HG03521 (cell line): ENCODE measurements around the gene LIMS2.

Experiments
- ATAC-seq: cut with Tn5 transposase; IDR thresholded peaks from one replicate; pipeline ENCODE4 v1.9.1; 2021; ENCODE audit warnings: mild to moderate bottlenecking, moderate library complexity; ENCODE audit not compliant: unreplicated experiment

The LIMS2 gene, protein sequence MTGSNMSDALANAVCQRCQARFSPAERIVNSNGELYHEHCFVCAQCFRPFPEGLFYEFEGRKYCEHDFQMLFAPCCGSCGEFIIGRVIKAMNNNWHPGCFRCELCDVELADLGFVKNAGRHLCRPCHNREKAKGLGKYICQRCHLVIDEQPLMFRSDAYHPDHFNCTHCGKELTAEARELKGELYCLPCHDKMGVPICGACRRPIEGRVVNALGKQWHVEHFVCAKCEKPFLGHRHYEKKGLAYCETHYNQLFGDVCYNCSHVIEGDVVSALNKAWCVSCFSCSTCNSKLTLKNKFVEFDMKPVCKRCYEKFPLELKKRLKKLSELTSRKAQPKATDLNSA

GRCh38 chr2:127675331-127676261 is at the start of gene LIMS2:
TSS of gene LIMS2 (minus strand) at chr2:127675530. CDS start at chr2:127675024, 506 bp downstream.
- ATAC-seq = no peak

DNA sequence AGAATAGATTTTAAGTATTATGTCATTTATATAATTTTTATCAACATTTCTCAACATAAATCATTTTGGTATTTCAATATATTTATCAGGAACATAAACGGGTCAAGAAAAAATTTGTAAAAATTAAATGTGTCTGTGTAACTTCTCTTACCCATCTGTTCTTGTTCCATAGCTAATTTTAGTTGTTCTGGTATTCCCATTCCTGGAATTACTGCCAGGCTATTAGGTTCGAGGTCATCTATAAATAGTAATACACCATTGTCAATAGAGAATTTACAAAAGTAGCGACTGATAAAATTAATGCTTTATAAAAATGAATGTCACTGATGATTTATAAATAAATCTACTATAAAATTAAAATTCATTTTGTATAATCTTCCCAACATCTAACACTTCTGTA is 47.5 kb upstream of the LIMS2 start:
- no peak for ATAC-seq

- ATAC-seq = no peak
Observed at GRCh38 chr2:127721978-127722355, 46.6 kb upstream of the LIMS2 start.

DNA sequence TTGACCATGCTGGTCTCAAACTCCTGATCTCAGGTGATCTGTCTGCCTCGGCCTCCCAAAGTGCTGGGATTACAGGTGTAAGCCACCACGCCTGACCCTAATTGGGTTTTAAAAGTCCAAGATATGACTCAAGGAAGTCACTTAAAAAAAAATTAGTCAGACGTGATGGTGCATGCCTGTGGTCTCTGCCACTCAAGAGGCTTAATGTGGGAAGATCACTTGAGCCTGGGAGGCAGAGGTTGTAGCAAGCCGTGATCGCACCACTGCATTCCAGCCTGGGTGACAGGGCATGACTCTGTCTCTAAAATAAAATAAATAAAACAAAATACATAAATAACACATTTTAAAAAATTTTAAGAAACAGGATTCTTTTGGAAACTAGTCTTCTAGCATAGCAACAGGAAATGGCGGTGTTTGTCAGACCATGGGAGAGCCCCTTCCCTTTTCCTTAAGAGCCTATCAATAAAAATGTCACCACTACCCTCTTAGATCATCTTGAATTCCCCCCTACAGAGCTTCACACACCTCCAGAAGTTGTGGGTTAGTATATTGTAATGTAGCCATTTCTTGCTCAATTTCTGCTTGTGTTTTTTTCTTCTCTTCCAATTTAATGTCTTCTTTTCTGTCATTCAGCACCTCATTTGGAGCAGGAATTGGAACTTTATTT is 46.1 kb upstream of the LIMS2 start:
- no peak for ATAC-seq

DNA sequence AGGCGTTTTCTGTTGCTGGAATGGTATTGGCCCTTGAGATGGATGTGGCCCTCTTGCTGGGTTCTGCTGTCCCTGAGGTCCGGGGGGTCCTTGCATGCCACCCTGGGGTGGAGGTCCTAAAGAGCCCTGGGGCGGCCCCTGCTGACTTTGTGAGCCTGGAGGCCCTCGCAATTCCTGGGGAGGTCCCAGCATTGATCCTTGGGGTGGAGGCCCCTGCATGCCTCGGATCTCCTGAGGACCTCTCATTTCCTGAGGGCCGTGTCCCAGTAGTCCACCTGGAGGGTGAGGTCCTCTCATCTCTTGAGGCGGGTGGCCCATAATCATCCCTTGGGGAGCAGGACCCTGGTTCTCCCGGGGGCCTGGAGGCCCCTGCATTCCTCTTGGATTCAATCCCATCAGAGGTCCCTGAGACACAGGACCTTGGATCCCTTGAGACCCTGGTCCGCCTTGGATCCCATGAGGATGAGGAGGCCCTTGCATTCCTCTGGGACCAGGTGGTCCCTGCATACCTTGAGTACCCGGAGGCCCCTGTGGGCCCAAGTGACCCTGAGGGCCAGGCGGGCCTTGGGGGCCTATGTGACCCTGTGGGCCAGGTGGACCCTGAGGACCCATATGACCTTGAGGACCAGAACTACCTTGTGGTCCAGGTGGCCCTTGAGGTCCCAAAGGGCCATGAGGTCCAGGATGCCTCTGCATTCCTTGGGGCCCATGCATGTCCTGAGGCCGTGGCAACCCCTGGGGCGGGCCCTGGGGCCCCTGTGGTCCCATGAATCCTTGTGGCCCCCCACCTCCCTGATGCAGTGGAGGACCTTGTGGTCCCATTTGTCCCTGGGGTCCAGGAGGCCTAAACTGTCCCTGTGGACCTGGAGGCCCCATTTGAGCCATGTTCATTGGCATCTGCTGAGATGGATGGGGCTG is 44.2 kb upstream of the LIMS2 start:
- ATAC-seq = no peak

- ATAC-seq = no peak
Observed at GRCh38 chr2:127718271-127718670, 42.9 kb upstream of the LIMS2 start.

GRCh38 chr2:127715778-127716449 is 40.6 kb upstream of the LIMS2 start:
- ATAC-seq = no peak

DNA sequence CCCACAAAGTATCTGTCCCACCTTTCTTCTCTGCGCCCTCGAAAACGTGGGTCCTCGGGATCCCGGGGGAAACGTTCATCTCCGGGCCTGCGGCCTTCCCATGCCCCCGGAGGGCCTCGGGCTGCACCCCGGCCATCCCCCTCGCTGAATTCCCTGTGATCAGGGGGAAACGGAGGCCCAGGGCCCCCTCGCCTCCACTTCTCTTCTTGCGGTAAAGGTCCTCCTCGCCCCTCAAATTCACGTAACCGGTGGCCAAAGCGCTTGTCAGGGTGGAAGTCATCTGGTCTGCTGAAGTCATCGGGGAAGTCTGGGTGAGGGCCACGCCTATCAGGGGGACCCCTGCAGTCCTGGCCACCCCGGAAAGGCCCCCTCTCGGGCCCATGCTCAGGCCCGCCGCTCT is 38.2 kb upstream of the LIMS2 start:
- no peak for ATAC-seq

DNA sequence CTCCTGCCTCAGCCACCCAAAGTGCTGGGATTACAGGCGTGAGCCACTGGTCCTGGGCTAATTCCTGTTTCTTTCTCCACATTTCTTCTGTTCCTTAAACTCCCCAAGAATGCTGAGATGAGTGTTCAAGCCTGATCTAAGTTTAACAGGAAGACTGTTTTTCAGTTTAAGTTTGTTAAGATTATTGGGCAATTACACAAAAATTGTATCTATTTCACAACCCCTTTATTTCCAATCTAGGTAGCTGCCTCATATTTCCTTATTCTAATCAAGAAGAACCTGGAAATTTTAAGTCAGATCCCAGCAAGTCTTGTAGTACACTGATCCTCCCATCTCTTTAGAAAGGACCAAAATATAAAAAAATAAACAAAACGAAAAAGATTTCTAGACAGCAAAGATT is 37.7 kb upstream of the LIMS2 start:
- no peak for ATAC-seq

DNA sequence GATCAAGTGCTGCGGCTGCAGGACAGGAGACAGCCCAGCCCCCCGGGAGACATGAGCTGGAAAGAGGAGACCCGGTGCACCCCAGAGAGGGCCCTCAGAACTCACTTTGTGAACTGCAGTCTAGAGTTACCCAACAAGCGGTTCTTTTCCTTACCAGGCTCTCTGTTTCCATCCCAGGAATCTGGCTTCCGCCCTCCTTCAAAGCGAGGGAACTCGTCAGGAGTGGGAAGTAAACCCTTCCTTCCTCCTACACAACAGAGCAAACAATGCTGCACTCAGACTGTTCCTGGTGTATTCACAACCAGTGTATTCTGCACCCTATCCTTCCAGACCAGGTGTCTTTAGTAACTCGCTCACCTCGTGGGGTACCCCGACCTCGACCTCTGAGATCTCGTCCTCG is 34.0 kb upstream of the LIMS2 start:
- no peak for ATAC-seq

DNA sequence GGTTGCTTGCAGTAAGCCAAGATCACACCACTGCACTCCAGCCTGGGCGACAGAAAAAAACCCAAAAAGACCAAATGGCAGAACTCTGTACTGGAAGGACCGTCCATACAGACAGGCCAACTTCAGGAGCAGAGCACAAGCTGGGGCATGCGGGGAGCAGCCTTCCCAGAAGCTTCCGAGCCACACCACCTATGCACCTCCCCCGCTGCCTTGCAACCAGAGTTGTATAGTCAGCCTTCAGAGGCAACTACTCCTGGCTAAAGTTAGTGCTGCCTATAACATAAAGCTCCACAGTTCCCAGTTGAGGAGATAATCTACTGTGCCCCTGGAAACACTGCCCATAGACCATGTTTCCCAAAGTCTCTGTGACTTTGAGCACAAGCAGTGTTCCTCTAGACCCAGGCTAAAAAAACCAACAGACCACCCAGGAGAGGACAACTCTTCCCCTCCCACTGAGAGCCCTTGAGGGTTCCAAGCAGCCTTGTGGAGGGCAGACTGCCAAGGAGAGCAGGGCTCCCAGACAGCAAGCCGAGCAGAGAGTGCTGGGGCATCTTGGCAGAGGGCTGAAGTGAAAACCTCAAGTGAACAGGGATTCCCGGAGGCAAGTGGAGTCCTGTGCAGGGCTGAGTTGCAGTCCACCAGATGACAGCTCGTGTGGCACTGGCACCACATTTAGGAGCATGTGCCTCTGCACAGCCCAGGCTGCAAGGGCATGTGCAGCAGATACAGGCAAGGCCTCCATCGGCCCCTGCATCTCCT is 32.7 kb upstream of the LIMS2 start:
- ATAC-seq = no peak

- ATAC-seq = no peak
Observed at GRCh38 chr2:127706215-127706990, 31.1 kb upstream of the LIMS2 start.

DNA sequence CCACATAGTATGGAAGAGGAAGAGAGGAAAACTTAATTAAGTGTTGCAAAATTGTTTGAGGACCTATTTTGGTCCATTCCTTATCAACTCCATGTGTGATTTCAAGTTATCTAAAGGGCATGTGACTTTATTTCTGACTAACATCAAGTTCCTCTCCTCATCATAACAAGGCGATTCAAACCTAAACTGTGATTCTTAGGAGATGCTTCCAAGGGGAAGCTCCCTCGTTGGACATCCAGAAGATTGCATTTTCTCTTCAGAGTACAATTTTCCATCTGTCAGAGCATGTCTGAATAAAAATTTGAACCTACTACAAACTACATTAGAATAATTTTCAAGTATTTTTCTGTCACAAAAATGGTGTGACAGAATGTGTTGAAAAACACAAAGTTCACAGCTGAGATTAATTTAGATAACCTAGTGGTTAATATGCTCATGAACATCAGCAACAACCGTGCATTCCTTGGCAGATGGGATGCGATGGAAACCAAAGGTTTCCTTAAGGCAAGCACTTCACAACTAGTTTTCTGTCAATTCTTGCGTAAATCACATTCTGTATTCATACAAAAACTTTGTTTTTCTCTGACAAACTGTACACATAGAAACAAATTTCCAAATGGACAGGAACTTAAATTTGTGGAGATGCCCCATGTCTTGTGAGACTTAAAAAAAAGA is 30.2 kb upstream of the LIMS2 start:
- ATAC-seq = no peak

- ATAC-seq = no peak
Observed at GRCh38 chr2:127704641-127705390, 29.5 kb upstream of the LIMS2 start.

GRCh38 chr2:127703282-127703681 is 28.0 kb upstream of the LIMS2 start:
- no peak for ATAC-seq

DNA sequence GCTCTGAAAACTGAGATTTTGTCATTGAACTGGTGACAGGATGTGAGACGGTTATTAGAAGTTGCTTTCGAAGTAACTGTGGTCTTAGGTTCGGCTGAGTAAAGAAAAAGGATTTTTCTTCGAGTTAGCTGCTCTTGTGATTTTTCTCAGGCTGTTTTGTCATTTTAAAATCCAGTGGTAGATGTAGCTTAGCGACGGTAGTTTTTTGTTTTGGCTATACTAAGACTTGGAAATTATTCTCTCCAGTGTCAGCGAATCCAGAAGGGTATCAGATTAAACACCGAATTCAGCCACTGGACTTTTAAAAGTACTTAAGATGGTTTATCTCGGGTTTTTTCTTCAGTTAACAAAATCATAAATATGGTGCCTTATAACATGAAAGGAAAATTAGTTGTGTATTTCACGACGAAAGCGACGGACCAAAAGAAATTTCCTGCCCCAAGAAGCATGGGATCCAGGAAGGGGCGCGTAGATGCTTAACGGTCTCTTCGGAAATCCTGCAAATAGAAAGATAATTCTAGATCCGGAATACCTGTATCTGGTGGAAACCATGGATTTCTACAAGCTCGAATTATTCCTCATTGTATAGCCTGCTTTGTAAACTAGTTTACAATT is 27.2 kb upstream of the LIMS2 start:
- ATAC-seq = no peak
